K562 (cell line): Measurements from ENCODE around the gene RPS6KA4. TPM values are rescaled to one million over a fixed set of nuclear protein-coding genes. Genes with fewer than 3 reads are reported as not detected.

Source experiments
- ATF7 ChIP-seq: fragments of 450-650 bp; IDR thresholded peaks from 2 replicates; pipeline ENCODE4 v1.7.1; 2014; ENCODE audit warnings: mild to moderate bottlenecking, moderate library complexity
- BRCA1 ChIP-seq, 2 experiments: fragments of 450-650 bp in 1 of 2; sonication (generic) in 1 of 2; formaldehyde crosslinking in 1 of 2; IDR thresholded peaks; 2 replicates each; pipeline versions ENCODE4 v1.5.0 to v1.6.1; 2017 to 2020; ENCODE audit warnings: mild to moderate bottlenecking in 1 of 2, missing genetic modification reagents in 1 of 2
- BRD4 ChIP-seq: fragments of 200-600 bp; sonication (generic); IDR thresholded peaks from 2 replicates; pipeline ENCODE4 v1.6.1; 2017; ENCODE audit warnings: inconsistent platforms
- CBX2 ChIP-seq: fragments of 200-600 bp; sonication (generic); IDR thresholded peaks from one replicate; pipeline ENCODE4 v1.6.1; 2012; ENCODE audit warnings: mild to moderate bottlenecking, low read length, inconsistent platforms; ENCODE audit not compliant: insufficient read depth, poor library complexity, severe bottlenecking
- CBX5 ChIP-seq: IDR thresholded peaks from 2 replicates; pipeline ENCODE4 v1.6.1; 2014; ENCODE audit warnings: low read depth, borderline replicate concordance
- CHD4 ChIP-seq: fragments of 200-600 bp; sonication (generic); IDR thresholded peaks from 3 replicates; pipeline ENCODE4 v1.6.1; 2012; ENCODE audit warnings: low read depth, mild to moderate bottlenecking, mixed read lengths, low read length, inconsistent platforms; ENCODE audit not compliant: insufficient read depth, insufficient replicate concordance, poor library complexity, severe bottlenecking
- CSDE1 ChIP-seq, 2 experiments: fragments of 450-650 bp; IDR thresholded peaks; 2 replicates each; pipeline ENCODE4 v1.6.1; 2016; ENCODE audit warnings: mild to moderate bottlenecking in 1 of 2
- CTBP1 ChIP-seq: fragments of 450-650 bp; IDR thresholded peaks from 2 replicates; pipeline ENCODE4 v1.6.1; 2016; ENCODE audit warnings: borderline replicate concordance
- MEF2D ChIP-seq: conservative IDR thresholded peaks from 2 replicates; pipeline ENCODE4 v1.6.1; 2016; ENCODE audit warnings: low read depth, missing genetic modification characterization, missing compliant biosample characterization
- PHF21A ChIP-seq: fragments of 450-650 bp; IDR thresholded peaks from 2 replicates; pipeline ENCODE4 v1.6.1; 2017; ENCODE audit warnings: low read depth, borderline replicate concordance
- SUPT5H ChIP-seq: fragments of 450-650 bp; IDR thresholded peaks from 2 replicates; pipeline ENCODE4 v1.6.1; 2016
- TAF15 ChIP-seq: fragments of 200-400 bp; formaldehyde crosslinking; IDR thresholded peaks from 2 replicates; pipeline ENCODE4 v1.6.1; 2017; ENCODE audit warnings: mild to moderate bottlenecking, low read depth, low read length, moderate library complexity
- ZNF134 ChIP-seq: fragments of 250-450 bp; sonication (Bioruptor Pico); conservative IDR thresholded peaks from 2 replicates; pipeline ENCODE4 v1.4.0; 2020
- ZNF644 ChIP-seq: fragments of 200-800 bp; sonication (Bioruptor generic); IDR thresholded peaks from 2 replicates; pipeline ENCODE4 v1.6.1; 2016; ENCODE audit warnings: low read depth, missing genetic modification characterization, missing compliant biosample characterization
- ZNF695 ChIP-seq: fragments of 450-650 bp; formaldehyde crosslinking; IDR thresholded peaks from 2 replicates; pipeline ENCODE4 v1.4.0; 2020; ENCODE audit warnings: mild to moderate bottlenecking, moderate library complexity
- ZNF764 ChIP-seq: fragments of 250-450 bp; sonication (Bioruptor Pico); IDR thresholded peaks from 2 replicates; pipeline ENCODE4 v1.4.0; 2020; ENCODE audit warnings: low read depth, mild to moderate bottlenecking, moderate library complexity
- ZNF830 ChIP-seq: fragments of 250-450 bp; sonication (Bioruptor Pico); IDR thresholded peaks from 2 replicates; pipeline ENCODE4 v1.5.0; 2021; ENCODE audit warnings: mild to moderate bottlenecking
- polyA plus RNA-seq, 8 experiments: library from polyadenylated mRNA; depleted of rRNA in 4 of 8; stranded (reverse) in 5 of 8; unstranded in 3 of 8; fragments of >200 nt; fragmentation: Nextera tagmentation in 2 of 8; fragmentation: Illumina TruSeq in 1 of 8; extraction: Ambion mirVana in 2 of 8; extraction: Trizol in 1 of 8; gene quantifications; 2 replicates each; pipeline versions ENCODE4 v1.2.1 to v1.2.3, GENCODE V29; 2011 to 2014; ENCODE audit warnings: inconsistent platforms in 1 of 8, missing spikeins in 1 of 8
- total RNA-seq, 7 experiments: library from RNA; depleted of rRNA in 6 of 7; stranded (reverse); fragments of >200 nt in 6 of 7; fragmentation: Illumina TruSeq in 2 of 7; extraction: Trizol in 2 of 7; gene quantifications; 2 replicates each; pipeline versions ENCODE4 v1.2.1 to v1.2.3, GENCODE V29; 2011 to 2021; ENCODE audit warnings: low replicate concordance in 1 of 7
- TF ChIP-seq, protein P1 (sequence below): sonication (generic); formaldehyde crosslinking; IDR thresholded peaks from 2 replicates; pipeline ENCODE4 v1.8.0; 2022; ENCODE audit warnings: mild to moderate bottlenecking, missing genetic modification reagents
- TF ChIP-seq, protein P2 (sequence below), 2 experiments: IDR thresholded peaks in 1 of 2; conservative IDR thresholded peaks in 1 of 2; 2 replicates each; pipeline ENCODE4 v1.6.1; 2016; ENCODE audit warnings: low read depth in 2 of 2, mild to moderate bottlenecking in 1 of 2, missing compliant biosample characterization in 1 of 2, missing genetic modification characterization in 1 of 2, moderate library complexity in 1 of 2
- TF ChIP-seq, protein P3 (sequence below): fragments of 250-450 bp; sonication (Bioruptor Pico); IDR thresholded peaks from 2 replicates; pipeline ENCODE4 v1.4.0; 2020
- TF ChIP-seq, protein P4 (sequence below): fragments of 250-450 bp; sonication (Bioruptor Pico); IDR thresholded peaks from 2 replicates; pipeline ENCODE4 v1.6.1; 2021; ENCODE audit warnings: mild to moderate bottlenecking
- TF ChIP-seq, protein P5 (sequence below): fragments of 450-650 bp; IDR thresholded peaks from one replicate; pipeline ENCODE4 v1.6.1; 2018; ENCODE audit warnings: mild to moderate bottlenecking, moderate library complexity; ENCODE audit not compliant: partially characterized antibody

RPS6KA4 gene
- total and polyA plus RNA-seq, 9 of the 15 experiments (the other 6 are each of a cell fraction or from before 2014, with no cell fraction given), result 0.15 to 23.8 (median 9.8) TPM

DNA sequence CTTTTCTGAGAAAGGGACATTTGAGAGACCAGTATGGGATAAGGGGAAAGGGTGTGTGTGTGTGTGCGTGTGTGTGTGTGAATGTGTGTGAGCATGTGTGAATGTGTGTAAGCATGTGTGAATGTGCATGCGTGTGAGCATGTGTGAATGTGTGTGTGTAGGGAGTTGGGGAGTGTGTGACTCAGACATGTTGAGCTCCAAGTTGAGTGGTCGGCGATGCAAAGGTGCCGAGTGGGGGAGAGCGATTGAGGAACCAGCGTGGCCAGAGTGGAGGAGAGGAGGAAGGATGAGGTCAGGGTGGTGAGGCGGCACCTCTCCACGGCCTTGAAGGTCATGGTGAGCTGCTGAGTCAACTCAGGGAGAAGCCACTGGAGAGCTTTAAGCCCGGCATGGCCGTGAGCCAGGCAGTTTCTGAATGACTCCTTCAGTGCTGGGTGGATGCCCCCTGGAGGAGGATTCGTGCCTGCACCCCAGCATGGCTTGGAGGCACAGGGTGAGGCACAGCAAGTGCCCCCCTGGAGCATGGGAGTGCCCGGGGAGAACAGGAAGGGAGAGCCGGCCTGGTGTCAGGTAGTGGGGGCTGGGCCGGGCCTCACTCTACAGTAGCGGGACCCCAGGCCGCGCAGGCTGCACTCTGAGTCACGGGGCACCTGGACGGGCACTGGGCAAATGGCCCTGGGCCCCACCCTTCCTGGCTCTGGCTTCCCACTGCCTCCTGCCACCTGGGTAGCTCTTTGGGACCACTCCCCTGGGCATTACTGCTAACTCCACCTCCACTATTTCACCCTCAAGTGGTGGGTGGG lies 27.2 kb upstream of the RPS6KA4 start (continued):
- TF ChIP-seq, protein P1, sequence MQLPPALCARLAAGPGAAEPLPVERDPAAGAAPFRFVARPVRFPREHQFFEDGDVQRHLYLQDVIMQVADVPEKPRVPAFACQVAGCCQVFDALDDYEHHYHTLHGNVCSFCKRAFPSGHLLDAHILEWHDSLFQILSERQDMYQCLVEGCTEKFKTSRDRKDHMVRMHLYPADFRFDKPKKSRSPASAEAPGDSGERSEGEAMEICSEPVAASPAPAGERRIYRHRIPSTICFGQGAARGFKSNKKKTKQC, result no peak
- TF ChIP-seq ZNF695 (no peak), ZNF764 (CRISPR knock-in tag) (no peak), SUPT5H (peak; percentile 49; the same call in 1 of the 2 replicates), CSDE1 (IDR thresholded peaks at IDR 0.05) (peak in 1 of 2 experiments; percentile 86; a peak in 1 of 4 replicates), PHF21A (no peak; the same call in 1 of the 2 replicates), BRCA1 (IDR thresholded peaks at IDR 0.05) (no peak), BRCA1 (CRISPR knock-in tag; IDR thresholded peaks at IDR 0.05) (no peak), ZNF644 (tag) (no peak), CBX2 (no peak), ZNF134 (no peak), ATF7 (peak; percentile 87), CHD4 (no peak), BRD4 (no peak), MEF2D (tag) (0 out of 2 replicates have a peak, but pooled peaks have one; percentile 27), ZNF830 (CRISPR knock-in tag) (no peak), CTBP1 (peak; percentile 77), CBX5 (no peak), TAF15 (no peak)
- TF ChIP-seq, protein P2, sequence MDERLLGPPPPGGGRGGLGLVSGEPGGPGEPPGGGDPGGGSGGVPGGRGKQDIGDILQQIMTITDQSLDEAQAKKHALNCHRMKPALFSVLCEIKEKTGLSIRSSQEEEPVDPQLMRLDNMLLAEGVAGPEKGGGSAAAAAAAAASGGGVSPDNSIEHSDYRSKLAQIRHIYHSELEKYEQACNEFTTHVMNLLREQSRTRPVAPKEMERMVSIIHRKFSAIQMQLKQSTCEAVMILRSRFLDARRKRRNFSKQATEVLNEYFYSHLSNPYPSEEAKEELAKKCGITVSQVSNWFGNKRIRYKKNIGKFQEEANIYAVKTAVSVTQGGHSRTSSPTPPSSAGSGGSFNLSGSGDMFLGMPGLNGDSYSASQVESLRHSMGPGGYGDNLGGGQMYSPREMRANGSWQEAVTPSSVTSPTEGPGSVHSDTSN (CRISPR knock-in tag; IDR thresholded peaks at IDR 0.05; ENCODE audit: low read depth), result no peak
- TF ChIP-seq, protein P2 (tag; conservative IDR thresholded peaks at IDR 0.05; ENCODE audit: low read depth), result 0 out of 2 replicates have a peak, but pooled peaks have one; percentile 38
- TF ChIP-seq, protein P3, sequence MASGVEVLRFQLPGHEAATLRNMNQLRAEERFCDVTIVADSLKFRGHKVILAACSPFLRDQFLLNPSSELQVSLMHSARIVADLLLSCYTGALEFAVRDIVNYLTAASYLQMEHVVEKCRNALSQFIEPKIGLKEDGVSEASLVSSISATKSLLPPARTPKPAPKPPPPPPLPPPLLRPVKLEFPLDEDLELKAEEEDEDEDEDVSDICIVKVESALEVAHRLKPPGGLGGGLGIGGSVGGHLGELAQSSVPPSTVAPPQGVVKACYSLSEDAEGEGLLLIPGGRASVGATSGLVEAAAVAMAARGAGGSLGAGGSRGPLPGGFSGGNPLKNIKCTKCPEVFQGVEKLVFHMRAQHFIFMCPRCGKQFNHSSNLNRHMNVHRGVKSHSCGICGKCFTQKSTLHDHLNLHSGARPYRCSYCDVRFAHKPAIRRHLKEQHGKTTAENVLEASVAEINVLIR (CRISPR knock-in tag), result no peak
- TF ChIP-seq, protein P4, sequence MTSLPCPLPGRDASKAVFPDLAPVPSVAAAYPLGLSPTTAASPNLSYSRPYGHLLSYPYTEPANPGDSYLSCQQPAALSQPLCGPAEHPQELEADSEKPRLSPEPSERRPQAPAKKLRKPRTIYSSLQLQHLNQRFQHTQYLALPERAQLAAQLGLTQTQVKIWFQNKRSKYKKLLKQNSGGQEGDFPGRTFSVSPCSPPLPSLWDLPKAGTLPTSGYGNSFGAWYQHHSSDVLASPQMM, result no peak
- TF ChIP-seq, protein P5, sequence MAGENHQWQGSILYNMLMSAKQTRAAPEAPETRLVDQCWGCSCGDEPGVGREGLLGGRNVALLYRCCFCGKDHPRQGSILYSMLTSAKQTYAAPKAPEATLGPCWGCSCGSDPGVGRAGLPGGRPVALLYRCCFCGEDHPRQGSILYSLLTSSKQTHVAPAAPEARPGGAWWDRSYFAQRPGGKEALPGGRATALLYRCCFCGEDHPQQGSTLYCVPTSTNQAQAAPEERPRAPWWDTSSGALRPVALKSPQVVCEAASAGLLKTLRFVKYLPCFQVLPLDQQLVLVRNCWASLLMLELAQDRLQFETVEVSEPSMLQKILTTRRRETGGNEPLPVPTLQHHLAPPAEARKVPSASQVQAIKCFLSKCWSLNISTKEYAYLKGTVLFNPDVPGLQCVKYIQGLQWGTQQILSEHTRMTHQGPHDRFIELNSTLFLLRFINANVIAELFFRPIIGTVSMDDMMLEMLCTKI, result no peak
